Measurements from ENCODE around the gene PREX1.

The PREX1 gene

GRCh38 chr20:48651960-48652359 lies 175.8 kb downstream of the PREX1 start:
- TF ChIP-seq, protein P1, sequence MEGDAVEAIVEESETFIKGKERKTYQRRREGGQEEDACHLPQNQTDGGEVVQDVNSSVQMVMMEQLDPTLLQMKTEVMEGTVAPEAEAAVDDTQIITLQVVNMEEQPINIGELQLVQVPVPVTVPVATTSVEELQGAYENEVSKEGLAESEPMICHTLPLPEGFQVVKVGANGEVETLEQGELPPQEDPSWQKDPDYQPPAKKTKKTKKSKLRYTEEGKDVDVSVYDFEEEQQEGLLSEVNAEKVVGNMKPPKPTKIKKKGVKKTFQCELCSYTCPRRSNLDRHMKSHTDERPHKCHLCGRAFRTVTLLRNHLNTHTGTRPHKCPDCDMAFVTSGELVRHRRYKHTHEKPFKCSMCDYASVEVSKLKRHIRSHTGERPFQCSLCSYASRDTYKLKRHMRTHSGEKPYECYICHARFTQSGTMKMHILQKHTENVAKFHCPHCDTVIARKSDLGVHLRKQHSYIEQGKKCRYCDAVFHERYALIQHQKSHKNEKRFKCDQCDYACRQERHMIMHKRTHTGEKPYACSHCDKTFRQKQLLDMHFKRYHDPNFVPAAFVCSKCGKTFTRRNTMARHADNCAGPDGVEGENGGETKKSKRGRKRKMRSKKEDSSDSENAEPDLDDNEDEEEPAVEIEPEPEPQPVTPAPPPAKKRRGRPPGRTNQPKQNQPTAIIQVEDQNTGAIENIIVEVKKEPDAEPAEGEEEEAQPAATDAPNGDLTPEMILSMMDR (IDR thresholded peaks at IDR 0.05; ENCODE audit: borderline replicate concordance, insufficient read depth, low read depth, low read length) = no peak
- no peak overlapping the region for H3K4me3 ChIP-seq (ENCODE audit: low read depth, low read length)

- TF ChIP-seq, protein P1 (IDR thresholded peaks at IDR 0.05; ENCODE audit: borderline replicate concordance, insufficient read depth, low read depth, low read length) = no peak
These were observed 176.5 kb downstream of the PREX1 start for GRCh38 chr20:48651271-48651670.

GRCh38 chr20:48649868-48650267 lies 177.9 kb downstream of the PREX1 start:
- TF ChIP-seq, protein P1 (IDR thresholded peaks at IDR 0.05; ENCODE audit: borderline replicate concordance, insufficient read depth, low read depth, low read length) = no peak
- H3K4me3 ChIP-seq (ENCODE audit: low read depth, low read length) = no peak overlapping the region

More at GRCh38 chr20:48651271-48651670, 176.5 kb downstream of the PREX1 start:
- H3K4me3 ChIP-seq (ENCODE audit: low read depth, low read length) = no peak overlapping the region

GRCh38 chr20:48649104-48649626 lies 178.6 kb downstream of the PREX1 start:
- TF ChIP-seq, protein P1 (IDR thresholded peaks at IDR 0.05; ENCODE audit: borderline replicate concordance, insufficient read depth, low read depth, low read length) = no peak
- no peak overlapping the region for H3K4me3 ChIP-seq (ENCODE audit: low read depth, low read length)

DNA sequence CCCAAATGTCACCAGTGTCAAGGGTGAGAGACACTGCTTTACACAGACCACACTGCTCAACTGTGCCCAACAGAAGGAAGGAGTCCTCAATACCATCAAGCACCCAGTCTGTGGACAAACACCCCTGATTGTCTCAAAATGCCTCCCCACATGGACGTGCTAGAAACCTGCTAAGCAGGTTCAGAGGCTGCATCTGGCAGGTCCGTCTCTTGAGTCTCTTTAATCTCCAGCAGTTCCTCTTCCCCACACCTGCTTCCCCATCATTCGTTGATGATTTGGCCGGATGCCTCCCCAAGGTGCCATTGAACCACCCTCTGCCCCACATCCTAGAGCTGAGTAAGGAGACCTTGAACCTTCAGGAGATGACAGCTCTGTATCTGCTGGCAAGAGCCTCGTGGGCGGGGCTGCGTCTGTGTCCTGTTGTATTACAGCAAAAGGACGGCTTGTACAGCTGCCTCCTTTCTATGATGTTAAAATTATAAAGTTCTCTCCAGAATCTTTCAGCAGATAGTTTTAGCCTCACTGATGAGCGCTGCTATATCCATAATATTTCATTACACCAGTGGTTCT lies 179.2 kb downstream of the PREX1 start:
- no peak overlapping the region for H3K4me3 ChIP-seq (ENCODE audit: low read depth, low read length)
- TF ChIP-seq, protein P1 (IDR thresholded peaks at IDR 0.05; ENCODE audit: borderline replicate concordance, insufficient read depth, low read depth, low read length) = no peak

GRCh38 chr20:48647858-48648257 lies 179.9 kb downstream of the PREX1 start:
- no peak overlapping the region for H3K4me3 ChIP-seq (ENCODE audit: low read depth, low read length)
- TF ChIP-seq, protein P1 (IDR thresholded peaks at IDR 0.05; ENCODE audit: borderline replicate concordance, insufficient read depth, low read depth, low read length) = no peak

- TF ChIP-seq, protein P1 (IDR thresholded peaks at IDR 0.05; ENCODE audit: borderline replicate concordance, insufficient read depth, low read depth, low read length) = no peak
- H3K4me3 ChIP-seq (ENCODE audit: low read depth, low read length) = no peak overlapping the region
These were observed 182.1 kb downstream of the PREX1 start for GRCh38 chr20:48645666-48646065.
